MCF 10A (cell line): ENCODE data around the gene MLLT10. TPM values are rescaled to one million over a fixed set of nuclear protein-coding genes. Genes with fewer than 3 reads are reported as not detected.

Source experiments
- BruUV-seq: library from RNA; stranded (reverse); fragments of 400-500 nt; replicated peaks from 2 replicates; lab custom pipeline; 2021; lab: Mats Ljungman, UMichigan
- CTCF ChIA-PET: fragments of 300-600 bp; sonication (Branson Sonifier 250); formaldehyde crosslinking; extraction: SDS; loops from one replicate; lab custom pipeline; 2021; ENCODE audit warnings: antibody characterized with exemption, inconsistent platforms; lab: Yijun Ruan, JAX
- POLR2A ChIA-PET: fragments of 300-600, 350-650 bp; sonication (Branson Sonifier 250); formaldehyde crosslinking; extraction: SDS; loops from one replicate; lab custom pipeline; 2020; ENCODE audit warnings: antibody characterized with exemption, inconsistent platforms; lab: Yijun Ruan, JAX
- DNase-seq: peaks from one replicate; pipeline ENCODE4 v3.0.0-alpha.2; 2018; ENCODE audit not compliant: unreplicated experiment
- H3K27ac Mint-ChIP-seq: one replicate; pipeline ENCODE4 v1.8.0; 2022; ENCODE audit warnings: mild to moderate bottlenecking, low read depth, mixed read lengths; ENCODE audit not compliant: unreplicated experiment
- H3K27me3 Mint-ChIP-seq: one replicate; pipeline ENCODE4 v1.8.0; 2022; ENCODE audit warnings: mixed read lengths; ENCODE audit not compliant: insufficient read depth, unreplicated experiment
- H3K36me3 Mint-ChIP-seq: one replicate; pipeline ENCODE4 v1.8.0; 2022; ENCODE audit warnings: mild to moderate bottlenecking, moderate library complexity, mixed read lengths; ENCODE audit not compliant: insufficient read depth, unreplicated experiment
- H3K4me1 Mint-ChIP-seq: one replicate; pipeline ENCODE4 v1.8.0; 2022; ENCODE audit warnings: mixed read lengths; ENCODE audit not compliant: insufficient read depth, unreplicated experiment
- H3K4me3 Mint-ChIP-seq: one replicate; pipeline ENCODE4 v1.8.0; 2022; ENCODE audit warnings: mild to moderate bottlenecking, moderate library complexity, mixed read lengths; ENCODE audit not compliant: unreplicated experiment
- H3K9me3 Mint-ChIP-seq: one replicate; pipeline ENCODE4 v1.8.0; 2022; ENCODE audit warnings: mixed read lengths; ENCODE audit not compliant: unreplicated experiment
- CTCF ChIP-seq: fragments of 200-600 bp; IDR thresholded peaks from one replicate; pipeline ENCODE4 v1.8.0; 2022; ENCODE audit warnings: antibody characterized with exemption, mild to moderate bottlenecking; ENCODE audit not compliant: unreplicated experiment
- intact Hi-C: fragments of 100-400 bp; cut with micrococcal nuclease; formaldehyde crosslinking; loops from 2 replicates; pipeline ENCODE4 v1.14.1; 2022
- total RNA-seq: library from RNA; stranded (reverse); gene quantifications from 2 replicates; pipeline ENCODE4 v1.2.3, GENCODE V29; 2022

Gene MLLT10
- total RNA-seq, 1 experiment from 2014 or later: 47.5 TPM

- no peak for DNase-seq
- H3K36me3 Mint-ChIP-seq: no peaks in the 10 kb centered on the region
- no peaks in the 10 kb centered on the region for H3K9me3 Mint-ChIP-seq
- intact Hi-C loops: no loop called here
- no peaks in the 10 kb centered on the region for H3K27me3 Mint-ChIP-seq
- H3K27ac Mint-ChIP-seq: no peak overlapping the region
- ChIA-PET POLR2A (interaction anchor here (0.6 to 1.5 kb wide), 4 partner anchors 14 to 416 kb away, joined by 3 to 4 read pairs (median 3); no protein-coding TSS in a partner anchor), CTCF (interaction anchor here (0.6 kb wide), 1 partner anchor 21 kb away, joined by 3 read pairs; no protein-coding TSS in a partner anchor)
- no TSS peak for BruUV-seq
- no peaks in the 10 kb centered on the region for H3K4me1 Mint-ChIP-seq
- H3K4me3 Mint-ChIP-seq: no peak overlapping the region
- no peak for TF ChIP-seq CTCF
These were observed 22.0 kb upstream of the MLLT10 start for GRCh38 chr10:21511946-21512572.

- no peaks in the 10 kb centered on the region for H3K9me3 Mint-ChIP-seq
- intact Hi-C loops: no loop called here
- peaks cover 4% of the 10 kb centered on the region for H3K4me1 Mint-ChIP-seq
- no peak for TF ChIP-seq CTCF
- H3K4me3 Mint-ChIP-seq: no peak overlapping the region
- ChIA-PET CTCF (no interaction called here), POLR2A (interaction anchor here (0.6 to 1.5 kb wide), 3 partner anchors 14 to 415 kb away, joined by 3 to 4 read pairs (median 3); no protein-coding TSS in a partner anchor)
- H3K27me3 Mint-ChIP-seq: no peaks in the 10 kb centered on the region
- H3K27ac Mint-ChIP-seq: no peak overlapping the region
- no peaks in the 10 kb centered on the region for H3K36me3 Mint-ChIP-seq
- BruUV-seq: no TSS peak
- no peak for DNase-seq
These were observed 21.2 kb upstream of the MLLT10 start for GRCh38 chr10:21512573-21513404.

GRCh38 chr10:21513405-21513788, 20.6 kb upstream of the MLLT10 start:
- intact Hi-C loops: no loop called here
- Mint-ChIP-seq H3K27ac (no peak overlapping the region), H3K27me3 (no peaks in the 10 kb centered on the region), H3K9me3 (no peaks in the 10 kb centered on the region), H3K4me1 (peaks cover 10% of the 10 kb centered on the region), H3K4me3 (no peak overlapping the region), H3K36me3 (peaks cover 5% of the 10 kb centered on the region)
- no peak for TF ChIP-seq CTCF
- POLR2A ChIA-PET: interaction anchor here (1.4 kb wide), 1 partner anchor 14 kb away, joined by 4 read pairs; no protein-coding TSS in a partner anchor
- CTCF ChIA-PET: no interaction called here
- no peak for DNase-seq
- BruUV-seq: no TSS peak
